Measurements from ENCODE around the gene SOX10. TPM values are rescaled to one million over a fixed set of nuclear protein-coding genes. Genes with fewer than 3 reads are reported as not detected.

The SOX10 gene
- total and polyA plus RNA-seq, 4 donors = 0.08 to 5.9 (median 2.6) TPM; not detected in 1

GRCh38 chr22:37925767-37926166 is 58.6 kb downstream of the SOX10 start:
- Histone ChIP-seq H3K36me3 (ENCODE audit: control insufficient read depth in 1 of 2, insufficient read depth in 2 of 2, low read length in 1 of 2) (peaks cover 0 to 12% of the 10 kb centered on the region in 2 donors), H3K4me1 (ENCODE audit: control insufficient read depth in 1 of 2, insufficient read depth in 2 of 2, low read length in 2 of 2) (no peaks in the 10 kb centered on the region), H3K4me3 (ENCODE audit: low read length in 2 of 2) (no peak overlapping the region), H3K9me3 (ENCODE audit: control insufficient read depth, low read length) (no peaks in the 10 kb centered on the region), H3K27ac (ENCODE audit: low read depth in 1 of 2, low read length in 2 of 2) (no peak overlapping the region), H3K27me3 (ENCODE audit: control insufficient read depth in 1 of 2, insufficient read depth in 2 of 2, low read length in 1 of 2) (no peaks in the 10 kb centered on the region)
- ATAC-seq (ENCODE audit: low FRiP score) = peak; percentile 8
- DNase-seq = no peak
- intact Hi-C loops (cut with DNase I) = no loop called here
- WGBS, 2 donors = 86 to 93% methylated on average over 15 of the region's 15 CpGs

GRCh38 chr22:37925330-37925729 is 59.0 kb downstream of the SOX10 start:
- peaks cover 0 to 12% of the 10 kb centered on the region in 2 donors for H3K36me3 ChIP-seq (ENCODE audit: control insufficient read depth in 1 of 2, insufficient read depth in 2 of 2, low read length in 1 of 2)
- ATAC-seq (ENCODE audit: low FRiP score) (no peak), DNase-seq (no peak)
- no peaks in the 10 kb centered on the region for H3K27me3 ChIP-seq (ENCODE audit: control insufficient read depth in 1 of 2, insufficient read depth in 2 of 2, low read length in 1 of 2)
- H3K4me3 ChIP-seq (ENCODE audit: low read length in 2 of 2) = no peak overlapping the region
- H3K9me3 ChIP-seq (ENCODE audit: control insufficient read depth, low read length) = no peaks in the 10 kb centered on the region
- no peak overlapping the region for H3K27ac ChIP-seq (ENCODE audit: low read depth in 1 of 2, low read length in 2 of 2)
- intact Hi-C loops (cut with DNase I) = no loop called here
- no peaks in the 10 kb centered on the region for H3K4me1 ChIP-seq (ENCODE audit: control insufficient read depth in 1 of 2, insufficient read depth in 2 of 2, low read length in 2 of 2)
- WGBS, 2 donors = 43 to 62% methylated on average over 3 of the region's 3 CpGs

GRCh38 chr22:37924386-37925065 is 59.8 kb downstream of the SOX10 start:
- WGBS, 2 donors = 90 to 92% methylated on average over 18 of the region's 18 CpGs
- Histone ChIP-seq H3K27me3 (ENCODE audit: control insufficient read depth in 1 of 2, insufficient read depth in 2 of 2, low read length in 1 of 2) (no peaks in the 10 kb centered on the region), H3K4me1 (ENCODE audit: control insufficient read depth in 1 of 2, insufficient read depth in 2 of 2, low read length in 2 of 2) (no peaks in the 10 kb centered on the region), H3K36me3 (ENCODE audit: control insufficient read depth in 1 of 2, insufficient read depth in 2 of 2, low read length in 1 of 2) (peaks cover 0 to 12% of the 10 kb centered on the region in 2 donors), H3K27ac (ENCODE audit: low read depth in 1 of 2, low read length in 2 of 2) (no peak overlapping the region), H3K9me3 (ENCODE audit: control insufficient read depth, low read length) (no peaks in the 10 kb centered on the region), H3K4me3 (ENCODE audit: low read length in 2 of 2) (no peak overlapping the region)
- no peak for DNase-seq
- no peak for ATAC-seq (ENCODE audit: low FRiP score)
- intact Hi-C loops (cut with DNase I) = no loop called here

- Histone ChIP-seq H3K9me3 (ENCODE audit: control insufficient read depth, low read length) (no peaks in the 10 kb centered on the region), H3K27me3 (ENCODE audit: control insufficient read depth in 1 of 2, insufficient read depth in 2 of 2, low read length in 1 of 2) (no peaks in the 10 kb centered on the region), H3K4me1 (ENCODE audit: control insufficient read depth in 1 of 2, insufficient read depth in 2 of 2, low read length in 2 of 2) (no peaks in the 10 kb centered on the region), H3K27ac (ENCODE audit: low read depth in 1 of 2, low read length in 2 of 2) (no peak overlapping the region), H3K36me3 (ENCODE audit: control insufficient read depth in 1 of 2, insufficient read depth in 2 of 2, low read length in 1 of 2) (peaks cover 0 to 13% of the 10 kb centered on the region in 2 donors), H3K4me3 (ENCODE audit: low read length in 2 of 2) (no peak overlapping the region)
- no peak for ATAC-seq (ENCODE audit: low FRiP score)
- WGBS, 2 donors = 89 to 90% methylated on average over 4 of the region's 4 CpGs
- DNase-seq = no peak
- intact Hi-C loops (cut with DNase I) = no loop called here
Observed at GRCh38 chr22:37923927-37924326, 60.4 kb downstream of the SOX10 start.

Small RNA genes lying within 50 kb of the gene (microRNA-seq; reads per million reads assigned to microRNA genes)
- gene MIR4534 = 0 to 0.99 reads per million in 2 donors
- gene MIR6820 = 0 to 3.0 reads per million in 2 donors

Other genes with a start within 250 kb of the SOX10 start
- gene GCAT, start 176.6 kb downstream of the SOX10 start, total RNA-seq = 1 to 10 TPM; 4.4 to 5.8 TPM
- 10 to 100 TPM in 1 of 2 donors, 1 to 10 TPM in 1; 6.9 to 21.4 TPM for gene GCAT, start 176.6 kb downstream of the SOX10 start, polyA plus RNA-seq
- gene GALR3, start 161.2 kb downstream of the SOX10 start, total RNA-seq = not detected
- gene GALR3, start 161.2 kb downstream of the SOX10 start, polyA plus RNA-seq = under 1 TPM in 1 of 2 donors, not detected in 1; 0.28 TPM
- 10 to 100 TPM; 11.0 to 16.7 TPM for gene ANKRD54, start 140.2 kb downstream of the SOX10 start, total RNA-seq
- gene ANKRD54, start 140.2 kb downstream of the SOX10 start, polyA plus RNA-seq = 10 to 100 TPM; 12.4 to 17.3 TPM
- gene EIF3L, start 135.1 kb downstream of the SOX10 start, total RNA-seq = 100 to 1,000 TPM; 276 to 356 TPM
- gene EIF3L, start 135.1 kb downstream of the SOX10 start, polyA plus RNA-seq = 100 to 1,000 TPM; 307 to 366 TPM
- 10 to 100 TPM; 24.2 to 39.3 TPM for gene MICALL1, start 78.3 kb downstream of the SOX10 start, total RNA-seq
- 10 to 100 TPM in 1 of 2 donors, 1 to 10 TPM in 1; 7.0 to 12.8 TPM for gene MICALL1, start 78.3 kb downstream of the SOX10 start, polyA plus RNA-seq
- not detected for gene C22orf23, start 31.0 kb downstream of the SOX10 start, total RNA-seq
- under 1 TPM in 1 of 2 donors, not detected in 1; 0.18 TPM for gene C22orf23, start 31.0 kb downstream of the SOX10 start, polyA plus RNA-seq
- 10 to 100 TPM; 45.9 to 46.2 TPM for gene POLR2F, start 30.9 kb downstream of the SOX10 start, total RNA-seq
- gene POLR2F, start 30.9 kb downstream of the SOX10 start, polyA plus RNA-seq = 100 to 1,000 TPM; 150 to 169 TPM
- gene PICK1, start 72.8 kb upstream of the SOX10 start, total RNA-seq = 10 to 100 TPM; 25.0 to 26.4 TPM
- gene PICK1, start 72.8 kb upstream of the SOX10 start, polyA plus RNA-seq = 10 to 100 TPM in 1 of 2 donors, 1 to 10 TPM in 1; 9.5 to 46.2 TPM
- under 1 TPM in 1 of 2 donors, not detected in 1; 0.81 TPM for gene SLC16A8, start 99.6 kb upstream of the SOX10 start, total RNA-seq
- gene SLC16A8, start 99.6 kb upstream of the SOX10 start, polyA plus RNA-seq = under 1 TPM; 0.25 to 0.72 TPM
- gene BAIAP2L2, start 126.1 kb upstream of the SOX10 start, total RNA-seq = under 1 TPM; 0.26 to 0.48 TPM
- 10 to 100 TPM in 1 of 2 donors, 1 to 10 TPM in 1; 2.3 to 11.9 TPM for gene BAIAP2L2, start 126.1 kb upstream of the SOX10 start, polyA plus RNA-seq
- 10 to 100 TPM; 25.0 to 25.8 TPM for gene PLA2G6, start 197.3 kb upstream of the SOX10 start, total RNA-seq
- gene PLA2G6, start 197.3 kb upstream of the SOX10 start, polyA plus RNA-seq = 10 to 100 TPM in 1 of 2 donors, 1 to 10 TPM in 1; 8.8 to 74.1 TPM
- 100 to 1,000 TPM in 1 of 2 donors, 10 to 100 TPM in 1; 73.1 to 145 TPM for gene MAFF, start 217.4 kb upstream of the SOX10 start, total RNA-seq
- 10 to 100 TPM; 57.4 to 86.8 TPM for gene MAFF, start 217.4 kb upstream of the SOX10 start, polyA plus RNA-seq